HG03045 (cell line): ENCODE data around the gene PAX1.

Experiments
- ATAC-seq: cut with Tn5 transposase; IDR thresholded peaks from one replicate; pipeline ENCODE4 v1.9.1; 2021; ENCODE audit warnings: mild to moderate bottlenecking, moderate library complexity; ENCODE audit not compliant: unreplicated experiment

PAX1 gene

DNA sequence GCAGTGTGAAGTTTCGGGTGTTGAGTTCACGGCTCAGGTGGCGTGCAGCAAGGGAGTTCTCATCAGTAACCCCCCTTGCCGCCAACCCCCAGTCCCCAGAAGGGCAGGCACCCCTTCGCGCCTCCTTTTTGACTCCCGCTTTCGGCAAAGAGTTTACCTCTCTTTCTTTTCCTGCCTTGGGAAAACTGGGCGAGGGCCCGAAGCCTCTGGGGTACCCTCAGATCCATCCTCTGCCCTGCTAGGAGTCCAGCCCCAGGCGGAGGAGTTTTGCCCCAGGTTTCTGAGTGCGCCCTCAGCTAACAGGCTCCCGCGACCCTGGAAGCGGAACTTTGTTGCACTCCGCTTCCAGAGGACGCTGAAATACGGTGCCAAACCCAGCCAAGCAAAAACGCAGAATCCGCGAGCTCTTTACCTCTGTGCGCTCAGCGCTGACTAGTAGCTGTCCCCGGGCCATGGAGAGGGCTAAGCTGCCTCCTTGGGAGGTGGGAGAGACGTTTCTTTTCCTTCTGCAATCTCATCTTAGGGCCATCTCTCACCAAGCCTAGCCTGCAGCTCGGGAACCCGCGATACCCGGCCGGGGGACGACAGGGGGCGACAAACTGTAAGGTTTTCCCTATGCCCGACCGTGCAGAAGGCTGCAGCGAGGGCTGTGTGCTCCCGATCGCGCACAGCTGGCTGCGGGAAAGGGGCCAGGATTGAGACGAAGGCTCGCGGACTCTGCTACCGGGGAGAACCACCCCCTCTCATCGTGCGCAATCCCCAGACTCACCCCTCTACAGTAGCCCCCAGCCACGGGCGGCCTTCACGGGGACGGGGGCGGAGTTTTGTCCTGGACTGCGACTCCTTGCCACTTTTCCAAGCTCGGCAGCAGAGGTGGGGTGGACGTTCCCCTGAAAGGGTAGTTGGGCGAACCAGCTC lies 2.7 kb upstream of the PAX1 start:
- no peak for ATAC-seq

DNA sequence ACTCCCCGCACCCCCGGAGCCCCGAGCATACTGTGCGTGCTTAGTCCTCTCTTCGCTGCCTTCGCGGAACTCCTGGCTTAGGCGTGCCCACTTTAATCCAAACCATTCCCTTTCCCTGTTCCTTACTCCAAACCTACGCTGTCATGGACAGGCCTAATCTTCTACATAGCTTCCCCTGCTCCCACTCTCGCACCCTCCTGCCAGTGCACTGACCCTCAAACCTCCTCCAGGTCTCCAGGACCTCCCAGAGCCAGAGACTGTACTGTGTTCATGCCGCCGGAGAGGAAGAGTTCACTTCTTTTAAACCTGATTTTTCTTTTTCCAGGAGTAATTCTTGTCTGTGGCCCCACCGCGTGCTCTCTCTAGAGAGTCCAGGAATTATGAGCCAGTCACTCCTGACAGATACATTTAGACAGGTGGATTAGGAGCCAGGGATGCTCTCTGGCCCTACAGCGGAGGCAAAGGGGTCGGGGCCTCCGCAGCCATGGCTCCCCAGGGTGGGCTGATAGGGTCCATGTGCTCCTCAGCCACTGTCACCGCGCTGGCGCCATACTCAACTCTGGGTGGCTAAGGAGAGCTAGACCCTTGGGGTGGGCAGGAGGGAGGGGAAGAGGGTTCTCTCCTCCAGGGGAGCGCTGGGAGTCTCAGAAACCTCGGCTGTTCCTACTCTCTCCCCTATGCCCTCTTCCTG lies 1.6 kb upstream of the PAX1 start:
- no peak for ATAC-seq

DNA sequence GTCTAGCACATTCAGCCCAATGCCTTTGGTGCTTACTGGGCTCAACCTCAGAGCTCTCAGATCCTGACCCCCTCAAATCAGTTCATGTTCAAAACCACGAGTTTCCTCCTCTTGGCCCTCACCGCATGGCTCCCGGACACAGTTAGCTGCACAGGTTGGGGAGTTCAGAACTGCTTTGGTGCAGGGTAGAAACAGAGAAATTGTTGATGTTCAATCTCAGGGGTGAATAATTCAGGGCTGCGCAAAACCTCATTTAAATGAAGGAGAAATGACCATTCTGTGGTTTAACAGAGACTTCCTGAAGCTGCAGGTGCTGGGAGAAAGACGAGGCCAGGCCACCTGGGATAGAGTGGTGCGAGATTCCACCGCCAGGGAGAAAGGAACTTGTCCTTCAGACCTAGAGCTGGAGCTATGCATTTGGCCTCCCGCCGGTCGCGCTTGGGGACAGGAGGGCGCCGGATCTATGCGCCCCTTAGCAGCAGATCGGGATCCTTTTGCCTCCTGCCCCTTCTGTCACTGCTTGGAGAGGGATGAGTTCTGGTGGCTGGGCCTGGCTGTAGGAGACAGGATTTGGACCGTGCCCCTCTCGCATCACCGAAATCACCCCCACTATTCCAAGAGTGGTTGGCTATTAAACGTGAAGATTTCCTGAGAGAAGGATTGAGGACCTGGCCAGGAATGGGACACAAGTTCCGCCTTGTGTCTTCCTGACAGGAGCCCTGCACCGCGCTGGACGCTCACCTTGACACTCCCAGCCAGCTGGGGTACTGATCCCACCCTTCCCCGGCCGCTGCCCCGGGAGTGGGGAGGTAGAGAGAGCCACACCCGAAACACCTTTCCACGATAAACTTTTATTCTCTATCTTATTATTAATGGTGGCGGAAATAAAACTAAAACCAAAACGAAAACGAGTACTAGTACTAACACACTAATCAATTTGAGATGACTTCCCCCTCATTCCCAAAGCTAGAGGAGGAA lies 767 bp upstream of the PAX1 start:
- no peak for ATAC-seq

DNA sequence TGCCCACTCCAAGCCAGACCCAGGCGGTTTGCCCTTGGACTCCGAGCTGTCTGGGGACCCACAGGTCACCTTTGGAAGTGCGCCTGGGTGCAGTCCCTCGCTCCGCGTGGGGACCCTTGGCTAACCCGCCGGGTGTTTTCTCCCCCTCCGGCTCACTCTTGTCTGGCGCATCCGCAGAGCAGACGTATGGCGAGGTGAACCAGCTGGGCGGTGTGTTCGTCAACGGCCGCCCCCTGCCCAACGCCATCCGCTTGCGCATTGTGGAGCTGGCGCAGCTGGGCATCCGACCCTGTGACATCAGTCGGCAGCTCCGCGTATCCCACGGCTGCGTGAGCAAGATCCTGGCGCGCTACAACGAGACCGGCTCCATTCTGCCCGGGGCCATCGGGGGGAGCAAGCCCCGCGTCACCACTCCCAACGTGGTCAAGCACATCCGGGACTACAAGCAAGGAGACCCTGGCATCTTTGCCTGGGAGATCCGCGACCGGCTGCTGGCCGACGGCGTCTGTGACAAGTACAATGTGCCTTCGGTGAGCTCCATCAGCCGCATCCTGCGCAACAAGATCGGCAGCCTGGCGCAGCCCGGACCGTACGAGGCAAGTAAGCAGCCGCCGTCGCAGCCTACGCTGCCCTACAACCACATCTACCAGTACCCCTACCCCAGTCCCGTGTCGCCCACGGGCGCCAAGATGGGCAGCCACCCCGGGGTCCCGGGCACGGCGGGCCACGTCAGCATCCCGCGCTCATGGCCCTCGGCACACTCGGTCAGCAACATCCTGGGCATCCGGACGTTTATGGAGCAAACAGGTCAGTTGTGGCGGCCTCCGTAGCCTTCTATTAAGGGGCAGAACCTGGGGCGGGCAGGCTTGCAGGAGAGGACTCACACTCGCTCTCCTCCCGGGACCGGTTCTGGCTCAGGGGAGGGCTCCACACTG lies 1.1 kb downstream of the PAX1 start:
- ATAC-seq, result no peak

DNA sequence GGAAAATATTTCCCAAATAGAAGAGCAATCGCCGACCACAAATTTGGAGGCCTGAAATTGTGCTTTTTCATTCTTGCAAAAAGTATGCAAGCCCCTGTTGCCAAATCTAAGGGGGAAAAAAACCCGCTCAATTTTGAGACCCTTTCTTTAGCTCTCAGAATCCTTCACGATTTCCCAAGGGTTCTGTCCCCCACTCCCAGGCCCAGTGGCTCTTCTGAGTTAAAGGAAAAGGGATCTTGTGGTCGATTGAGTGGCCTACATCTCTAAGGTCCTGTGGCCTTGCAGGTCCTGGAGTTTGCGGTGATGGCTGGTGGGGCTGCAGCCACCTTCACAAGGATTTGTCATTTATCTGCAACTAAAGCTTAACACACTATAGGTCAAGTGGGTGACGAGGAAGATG lies 1.8 kb downstream of the PAX1 start:
- ATAC-seq, result no peak

DNA sequence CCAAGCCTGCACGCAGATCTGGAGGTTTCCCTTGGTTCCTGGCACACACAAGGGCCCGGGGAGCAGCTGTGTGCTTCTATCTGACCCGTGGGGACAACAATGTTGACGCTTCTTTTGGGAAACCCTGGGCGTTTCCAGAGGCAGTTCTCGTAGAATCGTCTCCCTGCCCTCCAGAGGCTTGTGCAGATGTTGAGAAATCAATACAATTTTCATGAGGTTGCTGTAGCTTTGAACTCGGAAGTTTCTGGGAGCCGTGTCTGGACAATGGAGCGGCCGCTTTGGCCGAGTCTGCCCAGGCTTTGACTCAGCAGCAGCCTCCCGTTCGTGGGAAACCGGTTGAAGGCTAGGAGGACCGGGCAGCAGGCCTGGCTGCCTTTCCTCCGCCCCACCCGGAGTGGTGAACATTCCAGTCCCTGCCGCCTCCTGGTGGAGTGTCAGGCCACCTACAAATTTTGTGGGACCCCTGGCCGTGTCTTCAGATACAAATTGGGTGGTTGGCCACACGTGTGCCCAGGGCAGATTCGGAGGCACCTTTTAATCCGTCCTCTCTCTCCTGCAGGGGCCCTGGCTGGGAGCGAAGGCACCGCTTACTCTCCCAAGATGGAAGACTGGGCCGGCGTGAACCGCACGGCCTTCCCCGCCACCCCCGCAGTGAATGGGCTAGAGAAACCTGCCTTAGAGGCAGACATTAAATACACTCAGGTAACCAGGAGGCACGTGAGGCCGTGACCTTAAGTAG lies 2.7 kb downstream of the PAX1 start:
- no peak for ATAC-seq

DNA sequence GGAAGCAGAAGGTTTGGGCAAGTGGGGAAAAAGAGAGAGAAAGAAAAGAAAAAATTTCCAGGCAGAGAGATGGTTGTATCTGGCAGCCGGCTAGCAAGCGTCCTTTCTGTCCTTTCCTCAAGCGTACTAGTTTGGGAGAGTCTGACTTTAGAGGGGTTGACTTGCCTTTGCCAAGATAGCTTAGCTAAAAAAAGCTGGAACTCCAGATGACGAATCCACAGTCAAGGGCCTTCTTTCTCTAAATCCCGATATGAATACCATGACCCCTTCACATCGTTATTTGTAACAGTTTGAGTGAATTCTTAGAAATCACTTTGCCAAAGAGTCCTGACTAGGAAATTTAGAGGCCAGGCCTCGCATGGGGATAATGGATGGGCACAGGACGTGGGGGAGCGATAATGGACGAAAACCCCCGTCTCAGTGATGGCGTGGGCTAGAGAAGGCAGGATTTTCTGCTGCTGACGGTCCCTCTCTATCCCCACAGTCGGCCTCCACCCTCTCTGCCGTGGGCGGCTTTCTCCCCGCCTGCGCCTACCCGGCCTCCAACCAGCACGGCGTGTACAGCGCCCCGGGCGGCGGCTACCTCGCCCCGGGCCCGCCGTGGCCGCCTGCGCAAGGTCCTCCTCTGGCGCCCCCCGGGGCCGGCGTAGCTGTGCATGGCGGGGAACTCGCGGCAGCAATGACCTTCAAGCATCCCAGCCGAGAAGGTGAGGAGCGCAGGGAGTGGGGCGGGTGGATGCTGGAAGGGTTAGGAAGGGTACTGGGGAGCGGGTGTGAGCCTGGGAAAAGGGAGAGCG lies 3.5 kb downstream of the PAX1 start:
- ATAC-seq, result no peak

DNA sequence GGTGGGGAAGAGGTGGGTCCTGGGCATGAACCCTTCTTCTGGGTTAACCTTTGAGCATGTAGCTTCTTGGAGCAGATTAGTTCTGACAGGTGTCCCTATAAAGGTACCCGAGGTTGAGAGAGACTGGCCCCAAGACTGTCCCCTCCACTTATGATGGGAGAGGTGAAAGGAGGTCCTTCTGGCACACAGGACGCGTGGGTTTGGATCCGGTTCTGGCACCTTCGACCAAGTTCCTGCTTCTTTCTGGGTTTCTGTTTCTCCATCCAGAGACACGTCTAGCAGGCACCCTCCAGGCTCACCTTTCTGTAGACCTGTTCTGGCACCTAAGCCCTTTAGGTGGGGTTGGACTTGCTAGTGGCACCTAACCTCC lies 4.1 kb downstream of the PAX1 start:
- ATAC-seq, result no peak

DNA sequence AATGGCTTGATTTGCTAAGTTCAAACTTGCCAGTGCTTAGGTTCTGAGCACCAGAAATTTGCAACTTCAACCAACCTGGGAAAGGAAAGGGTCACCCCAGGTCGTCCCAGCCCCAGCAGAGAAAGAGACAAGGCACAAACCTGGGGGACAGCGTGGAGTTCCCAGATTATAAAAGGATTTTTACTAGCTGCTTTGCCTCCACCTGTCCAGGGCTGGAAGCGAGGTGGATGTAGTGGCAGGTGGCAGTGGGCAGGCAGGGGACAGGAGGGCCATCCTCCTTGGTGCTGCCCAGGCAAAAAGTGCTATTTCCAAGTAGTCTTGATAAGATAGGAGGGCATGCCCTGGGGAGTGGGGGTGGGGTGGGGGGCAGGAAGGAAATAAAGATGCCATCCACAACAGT lies 4.9 kb downstream of the PAX1 start:
- ATAC-seq, result no peak

DNA sequence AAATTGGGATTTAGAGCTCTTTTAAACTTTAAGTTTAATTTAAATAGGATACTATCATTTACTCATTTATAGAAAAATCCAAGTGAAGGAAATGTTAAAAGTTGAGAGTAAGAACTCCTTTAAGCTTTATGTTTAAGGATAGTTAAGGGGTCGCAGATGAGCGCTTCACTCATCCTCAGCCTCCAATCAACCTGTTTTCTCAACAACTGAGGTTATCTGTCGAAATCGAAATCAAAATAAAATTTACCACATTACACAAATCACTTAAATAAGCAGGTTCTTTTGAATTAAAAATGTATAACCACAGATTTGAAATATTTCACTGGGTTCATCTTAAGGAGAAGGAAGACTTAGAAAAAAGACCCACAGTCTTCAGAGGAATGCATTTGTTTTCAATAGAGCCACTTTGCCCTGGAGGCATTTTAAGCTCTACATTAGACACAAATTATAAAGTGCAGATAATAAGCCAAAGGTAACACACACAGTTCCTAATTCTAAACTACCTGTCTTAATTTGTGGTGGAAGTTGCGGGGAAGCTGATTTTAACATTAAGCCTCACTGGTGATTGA lies 5.5 kb downstream of the PAX1 start:
- no peak for ATAC-seq

DNA sequence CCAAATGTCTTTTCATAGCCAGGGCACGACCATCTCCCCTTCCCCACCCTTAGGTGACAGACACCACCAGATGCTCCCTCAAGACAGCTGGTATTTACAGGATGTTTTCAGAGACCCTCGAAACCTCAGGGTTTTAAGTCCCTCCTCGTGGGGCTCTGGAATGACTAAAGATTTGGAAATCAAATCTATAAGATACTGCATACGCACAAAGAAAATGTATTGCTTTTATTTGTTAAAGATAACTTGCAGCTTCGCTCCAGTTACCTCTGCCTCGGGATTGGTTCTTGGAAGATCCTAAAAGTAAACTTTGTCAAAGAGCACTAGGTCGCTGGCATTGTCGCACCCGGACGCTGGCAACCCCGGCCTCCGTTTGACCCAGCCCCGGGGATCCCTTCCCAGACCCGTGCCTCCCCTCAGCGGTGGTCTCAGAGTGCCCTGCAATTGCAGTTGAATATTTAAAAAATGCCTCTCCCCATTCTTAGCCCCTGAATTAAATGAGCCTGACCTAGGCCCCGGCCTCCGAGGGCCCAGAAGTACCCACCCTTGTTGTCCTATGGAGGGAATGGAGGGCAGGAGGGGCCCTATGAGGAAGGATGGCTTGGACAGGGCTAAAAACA lies 7.1 kb downstream of the PAX1 start:
- no peak for ATAC-seq

DNA sequence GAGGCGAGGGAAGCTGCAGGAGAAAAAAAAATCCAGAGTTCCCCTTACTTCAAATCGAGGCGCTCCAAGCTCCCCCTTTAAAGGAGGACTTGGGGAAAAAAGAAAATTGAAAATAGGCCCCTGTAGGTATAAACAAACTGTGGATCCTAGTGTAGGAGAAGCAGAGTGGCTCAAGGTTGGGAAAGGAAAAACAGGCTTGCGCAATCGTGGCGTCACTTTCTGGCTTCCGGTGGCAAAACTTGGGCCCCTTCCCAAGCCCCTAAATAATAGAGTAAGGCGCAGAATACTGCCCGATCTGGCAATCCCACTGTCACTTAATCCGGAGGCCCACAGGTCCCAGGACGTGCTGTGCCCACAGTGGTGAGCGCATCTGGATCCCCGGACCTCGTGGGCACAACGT lies 8.0 kb downstream of the PAX1 start:
- ATAC-seq, result no peak

DNA sequence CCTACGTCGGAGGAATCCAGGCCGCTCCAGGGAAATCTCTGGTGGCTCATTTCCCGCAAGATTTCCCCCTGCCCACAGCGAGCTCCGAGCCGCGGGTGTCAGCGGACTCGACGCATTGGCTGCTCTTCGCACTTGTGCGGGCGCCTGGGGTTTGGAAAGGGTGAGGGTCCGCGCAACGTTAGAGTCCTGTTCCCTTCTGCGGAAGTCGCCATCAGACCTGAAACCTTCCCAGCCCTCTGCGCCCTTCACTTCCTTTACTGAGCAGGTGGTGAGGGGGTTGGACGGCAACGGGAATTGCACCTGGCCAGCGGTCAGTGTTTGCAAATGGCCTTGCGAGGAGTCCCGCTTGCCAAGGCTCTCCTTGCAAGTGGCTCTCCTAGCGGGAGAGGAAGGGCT lies 8.4 kb downstream of the PAX1 start:
- ATAC-seq, result no peak

DNA sequence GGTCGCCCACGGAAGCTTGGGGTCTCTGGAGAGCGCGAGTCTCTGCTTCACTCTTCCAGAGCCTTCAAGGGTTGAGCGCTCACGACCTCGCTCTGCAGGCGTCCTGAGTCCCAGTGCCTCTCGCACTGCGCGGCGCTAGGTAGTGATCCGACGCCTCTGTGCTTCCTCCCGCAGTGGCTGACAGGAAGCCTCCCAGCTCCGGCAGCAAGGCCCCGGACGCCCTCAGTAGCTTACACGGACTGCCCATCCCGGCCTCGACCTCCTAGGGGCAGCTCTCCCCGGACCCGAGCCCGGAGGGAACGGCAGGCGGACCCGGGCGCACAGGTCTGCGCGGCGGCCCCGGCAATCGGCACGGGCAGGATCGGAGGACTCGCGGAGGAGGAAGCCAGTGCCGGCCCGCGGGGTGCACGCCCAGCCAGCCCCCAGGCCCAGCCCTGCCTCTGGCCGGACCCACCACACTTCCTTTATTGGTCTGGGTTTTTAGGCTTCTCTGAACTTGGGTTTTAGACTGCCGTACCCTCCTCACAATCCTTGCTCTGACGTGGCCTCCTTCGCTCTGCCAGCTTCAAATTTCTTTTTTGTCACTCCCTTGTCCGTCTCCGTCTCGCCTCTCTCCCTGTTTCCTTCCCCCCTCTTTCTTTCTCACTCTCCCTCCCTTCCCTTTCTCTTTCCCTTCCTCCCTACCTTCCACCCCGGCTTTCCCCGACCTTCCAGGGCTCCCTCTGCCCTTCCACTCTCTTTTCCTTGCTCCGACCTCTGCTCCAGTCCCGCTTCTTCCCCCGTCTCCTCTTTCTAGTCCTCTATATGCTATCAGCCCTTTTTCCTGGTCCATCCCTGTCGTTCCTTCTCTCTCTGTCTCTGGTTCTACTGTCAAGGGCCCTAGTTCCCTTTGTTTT lies 9.1 kb downstream of the PAX1 start:
- ATAC-seq, result no peak

DNA sequence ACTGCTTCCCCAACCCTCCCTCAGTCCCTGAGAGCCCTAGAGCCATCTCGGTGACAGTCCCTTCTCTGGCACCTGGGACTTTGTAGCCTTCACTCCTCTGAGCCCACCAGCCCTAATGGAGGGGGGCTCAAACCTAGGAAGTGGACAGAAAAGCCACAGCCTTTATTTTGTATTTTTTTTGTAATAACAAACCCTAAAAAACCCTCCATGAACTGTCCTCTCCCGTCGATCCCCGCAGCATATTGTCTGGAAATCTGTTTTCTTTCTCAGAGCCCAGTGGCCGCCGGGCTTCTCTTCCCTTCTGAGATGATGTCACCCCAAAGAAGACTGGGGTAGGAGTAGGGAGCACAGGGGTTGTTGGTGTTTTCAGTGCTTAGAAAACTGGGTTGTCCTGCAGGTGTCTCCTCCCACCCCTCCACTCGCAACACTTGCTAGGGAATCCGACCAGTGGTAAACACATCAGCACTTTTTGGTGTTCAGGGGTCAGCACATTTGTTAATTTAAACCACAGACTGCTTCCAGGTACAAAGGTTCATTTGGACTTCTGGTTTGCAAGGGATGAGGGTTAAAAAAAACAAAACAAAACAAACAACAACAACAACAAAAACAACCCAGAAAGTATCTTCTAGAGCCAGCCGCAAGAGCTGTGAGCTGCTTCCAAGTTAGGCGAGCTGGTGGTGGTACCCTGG lies 9.9 kb downstream of the PAX1 start:
- no peak for ATAC-seq

DNA sequence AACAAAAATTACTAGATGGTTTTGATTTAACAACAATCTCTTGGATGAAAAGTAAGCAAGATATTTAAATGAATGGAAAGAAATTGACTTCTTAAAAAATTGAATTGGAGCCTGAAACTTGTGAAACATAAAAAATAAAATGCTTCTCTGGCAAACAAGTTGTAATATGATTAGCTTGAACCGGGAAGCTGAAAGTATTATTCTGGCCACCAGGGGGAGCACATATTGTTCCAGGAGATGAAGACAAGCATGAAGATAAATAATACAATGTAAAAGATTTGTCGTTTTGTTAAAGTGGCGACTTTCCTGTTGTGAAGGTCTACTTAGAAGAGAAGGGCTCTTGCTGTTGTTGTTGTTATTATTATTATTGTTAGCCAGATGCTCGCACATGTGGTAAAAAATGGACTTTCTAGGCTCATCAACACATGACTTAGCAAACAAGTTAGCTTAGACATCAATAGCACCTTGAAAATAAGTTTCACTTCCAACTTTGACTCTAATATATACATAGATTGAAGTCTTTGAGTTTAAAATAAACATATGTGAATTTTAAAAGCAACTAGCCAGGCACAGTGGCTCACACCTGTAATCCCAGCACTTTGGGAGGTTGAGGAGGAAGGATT lies 14.2 kb downstream of the PAX1 start:
- no peak for ATAC-seq
